Astrocyte (in vitro differentiated cells and primary cell): ENCODE data around the gene BEST1. TPM values are rescaled to one million over a fixed set of nuclear protein-coding genes. Genes with fewer than 3 reads are reported as not detected.

Experiments
- DNase-seq: peaks from one replicate; pipeline ENCODE4 v3.0.0-alpha.2; 2010; ENCODE audit warnings: low read depth
- FAIRE-seq: peaks from 2 replicates; lab custom pipeline; 2011; peaks lifted over from hg19 to GRCh38; lab: Jason Lieb, UNC
- H2AFZ ChIP-seq: 2 replicates; pipeline ENCODE4 v1.6.0; 2012; ENCODE audit warnings: low read depth, low read length, inconsistent platforms
- H3K27ac ChIP-seq: 2 replicates; pipeline ENCODE4 v1.5.1; 2011; ENCODE audit warnings: low read depth, low read length, inconsistent platforms
- H3K27me3 ChIP-seq: 2 replicates; pipeline ENCODE4 v1.6.0; 2011; ENCODE audit warnings: low read length, inconsistent platforms; ENCODE audit not compliant: insufficient read depth
- H3K36me3 ChIP-seq: 2 replicates; pipeline ENCODE4 v1.5.1; 2011; ENCODE audit warnings: low read length, inconsistent platforms; ENCODE audit not compliant: insufficient read depth
- H3K4me1 ChIP-seq: 2 replicates; pipeline ENCODE4 v1.5.1; 2011; ENCODE audit warnings: low read length, inconsistent platforms; ENCODE audit not compliant: insufficient read depth
- H3K4me2 ChIP-seq: 2 replicates; pipeline ENCODE4 v1.6.0; 2012; ENCODE audit warnings: low read length, inconsistent platforms
- H3K4me3 ChIP-seq: 2 replicates; pipeline ENCODE4 v1.5.1; 2011; ENCODE audit warnings: low read depth, mild to moderate bottlenecking, low read length, inconsistent platforms; ENCODE audit not compliant: insufficient read depth
- H3K79me2 ChIP-seq: 2 replicates; pipeline ENCODE4 v1.6.0; 2012; ENCODE audit warnings: mild to moderate bottlenecking, low read length, inconsistent platforms; ENCODE audit not compliant: insufficient read depth
- H3K9ac ChIP-seq: 2 replicates; pipeline ENCODE4 v1.6.0; 2012; ENCODE audit warnings: mild to moderate bottlenecking, low read length, inconsistent platforms
- H3K9me3 ChIP-seq: 2 replicates; pipeline ENCODE4 v1.5.1; 2012; ENCODE audit warnings: low read depth, mild to moderate bottlenecking, low read length, inconsistent platforms; ENCODE audit not compliant: insufficient read depth
- H4K20me1 ChIP-seq: 2 replicates; pipeline ENCODE4 v1.6.0; 2012; ENCODE audit warnings: low read length, inconsistent platforms; ENCODE audit not compliant: insufficient read depth
- H3K27ac Mint-ChIP-seq: one replicate; pipeline ENCODE4 v1.8.0; 2021; ENCODE audit warnings: mild to moderate bottlenecking, mixed read lengths; ENCODE audit not compliant: unreplicated experiment
- H3K27me3 Mint-ChIP-seq: one replicate; pipeline ENCODE4 v1.8.0; 2021; ENCODE audit warnings: low read depth, mixed read lengths; ENCODE audit not compliant: unreplicated experiment
- H3K36me3 Mint-ChIP-seq: one replicate; pipeline ENCODE4 v1.8.0; 2021; ENCODE audit warnings: low read depth, mixed read lengths; ENCODE audit not compliant: unreplicated experiment
- H3K4me1 Mint-ChIP-seq: one replicate; pipeline ENCODE4 v1.8.0; 2021; ENCODE audit warnings: low read depth, mixed read lengths; ENCODE audit not compliant: unreplicated experiment
- H3K4me3 Mint-ChIP-seq: one replicate; pipeline ENCODE4 v1.8.0; 2021; ENCODE audit warnings: mild to moderate bottlenecking, moderate library complexity, mixed read lengths; ENCODE audit not compliant: unreplicated experiment
- H3K9me3 Mint-ChIP-seq: one replicate; pipeline ENCODE4 v1.8.0; 2021; ENCODE audit warnings: mild to moderate bottlenecking, mixed read lengths; ENCODE audit not compliant: unreplicated experiment
- EZH2 ChIP-seq: IDR thresholded peaks from 2 replicates; pipeline ENCODE4 v1.6.1; 2012; ENCODE audit warnings: mild to moderate bottlenecking, low read length, inconsistent platforms; ENCODE audit not compliant: insufficient read depth
- total RNA-seq: library from RNA; stranded (reverse); gene quantifications from 2 replicates; pipeline ENCODE4 v1.2.1, GENCODE V29; 2021
- TF ChIP-seq, protein P1 (sequence below): IDR thresholded peaks from 2 replicates; pipeline ENCODE4 v1.5.1; 2011; ENCODE audit warnings: low read depth, mild to moderate bottlenecking, inconsistent platforms, low read length, moderate library complexity; ENCODE audit not compliant: insufficient read depth

BEST1 gene
- total RNA-seq, 1 donor from 2014 or later = 0.66 TPM

GRCh38 chr11:61935861-61936260 is 14.3 kb upstream of the BEST1 start:
- no peak overlapping the region for H2AFZ ChIP-seq
- H3K79me2 ChIP-seq = no peaks in the 10 kb centered on the region
- FAIRE-seq (no peak), DNase-seq (no peak)
- H3K4me1 ChIP-seq = no peaks in the 10 kb centered on the region
- no peak overlapping the region for H3K4me2 ChIP-seq
- Mint-ChIP-seq H3K27me3 (peaks cover 9% of the 10 kb centered on the region), H3K9me3 (peaks cover 14% of the 10 kb centered on the region), H3K4me3 (no peak overlapping the region), H3K36me3 (no peaks in the 10 kb centered on the region), H3K27ac (no peak overlapping the region), H3K4me1 (no peaks in the 10 kb centered on the region)
- H3K27ac ChIP-seq = no peak overlapping the region
- H3K27me3 ChIP-seq = peaks cover 4% of the 10 kb centered on the region
- no peak for TF ChIP-seq EZH2
- TF ChIP-seq, protein P1, sequence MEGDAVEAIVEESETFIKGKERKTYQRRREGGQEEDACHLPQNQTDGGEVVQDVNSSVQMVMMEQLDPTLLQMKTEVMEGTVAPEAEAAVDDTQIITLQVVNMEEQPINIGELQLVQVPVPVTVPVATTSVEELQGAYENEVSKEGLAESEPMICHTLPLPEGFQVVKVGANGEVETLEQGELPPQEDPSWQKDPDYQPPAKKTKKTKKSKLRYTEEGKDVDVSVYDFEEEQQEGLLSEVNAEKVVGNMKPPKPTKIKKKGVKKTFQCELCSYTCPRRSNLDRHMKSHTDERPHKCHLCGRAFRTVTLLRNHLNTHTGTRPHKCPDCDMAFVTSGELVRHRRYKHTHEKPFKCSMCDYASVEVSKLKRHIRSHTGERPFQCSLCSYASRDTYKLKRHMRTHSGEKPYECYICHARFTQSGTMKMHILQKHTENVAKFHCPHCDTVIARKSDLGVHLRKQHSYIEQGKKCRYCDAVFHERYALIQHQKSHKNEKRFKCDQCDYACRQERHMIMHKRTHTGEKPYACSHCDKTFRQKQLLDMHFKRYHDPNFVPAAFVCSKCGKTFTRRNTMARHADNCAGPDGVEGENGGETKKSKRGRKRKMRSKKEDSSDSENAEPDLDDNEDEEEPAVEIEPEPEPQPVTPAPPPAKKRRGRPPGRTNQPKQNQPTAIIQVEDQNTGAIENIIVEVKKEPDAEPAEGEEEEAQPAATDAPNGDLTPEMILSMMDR = no peak
- H3K4me3 ChIP-seq = no peak overlapping the region
- no peak overlapping the region for H3K9ac ChIP-seq
- no peaks in the 10 kb centered on the region for H3K9me3 ChIP-seq
- no peaks in the 10 kb centered on the region for H4K20me1 ChIP-seq
- H3K36me3 ChIP-seq = no peaks in the 10 kb centered on the region

DNA sequence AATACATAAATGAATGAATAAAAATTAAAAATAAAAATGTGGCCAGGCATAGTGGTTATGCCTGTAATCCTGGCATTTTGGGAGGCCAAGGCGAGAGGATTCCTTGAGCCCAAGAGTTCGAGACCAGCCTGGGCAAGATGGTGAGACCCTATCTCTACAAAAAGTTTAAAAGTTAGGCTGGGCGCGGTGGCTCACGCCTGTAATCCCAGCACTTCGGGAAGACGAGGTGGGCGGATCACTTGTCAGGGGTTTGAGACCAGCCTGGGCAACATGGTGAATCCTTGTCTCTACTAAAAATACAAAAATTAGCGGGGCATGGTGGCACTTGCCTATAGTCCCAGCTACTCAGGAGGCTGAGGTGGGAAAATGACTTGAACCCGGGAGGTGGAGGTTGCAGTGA is 9.7 kb upstream of the BEST1 start:
- no peak overlapping the region for H3K27ac Mint-ChIP-seq
- no peak overlapping the region for H3K9ac ChIP-seq
- no peaks in the 10 kb centered on the region for H4K20me1 ChIP-seq
- H3K9me3 Mint-ChIP-seq = peaks cover 7% of the 10 kb centered on the region
- no peak overlapping the region for H3K4me3 ChIP-seq
- H3K79me2 ChIP-seq = no peaks in the 10 kb centered on the region
- no peaks in the 10 kb centered on the region for H3K27me3 ChIP-seq
- H3K4me2 ChIP-seq = no peak overlapping the region
- H3K36me3 Mint-ChIP-seq = no peaks in the 10 kb centered on the region
- TF ChIP-seq EZH2 = no peak
- TF ChIP-seq, protein P1 = no peak
- H3K9me3 ChIP-seq = no peaks in the 10 kb centered on the region
- DNase-seq = no peak
- no peaks in the 10 kb centered on the region for H3K4me1 Mint-ChIP-seq
- H2AFZ ChIP-seq = no peak overlapping the region
- H3K36me3 ChIP-seq = no peaks in the 10 kb centered on the region
- no peak overlapping the region for H3K27ac ChIP-seq
- no peaks in the 10 kb centered on the region for H3K4me1 ChIP-seq
- H3K4me3 Mint-ChIP-seq = no peak overlapping the region
- FAIRE-seq = no peak
- H3K27me3 Mint-ChIP-seq = peaks cover 16% of the 10 kb centered on the region

DNA sequence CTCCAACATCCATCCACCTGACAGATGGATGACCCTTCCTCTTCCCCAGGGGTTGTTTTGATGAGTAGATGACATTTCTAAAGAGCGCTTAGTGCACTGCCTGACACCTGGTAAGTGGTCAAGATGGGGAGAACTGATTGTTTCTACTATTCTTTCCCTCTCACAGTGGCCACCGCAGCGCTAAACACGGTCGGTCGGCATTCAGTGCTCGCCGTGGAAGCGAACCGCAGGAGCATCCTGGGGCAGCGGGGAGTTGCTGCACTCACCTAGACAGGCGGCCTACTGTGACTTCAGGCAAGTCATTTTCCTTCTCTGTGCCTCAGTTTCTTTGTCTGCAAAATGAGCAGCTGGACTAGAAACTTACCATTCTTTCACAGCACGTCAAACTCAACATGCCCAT is 5.0 kb upstream of the BEST1 start:
- Mint-ChIP-seq H3K4me3 (no peak overlapping the region), H3K36me3 (no peaks in the 10 kb centered on the region), H3K27ac (no peak overlapping the region), H3K27me3 (peaks cover 20% of the 10 kb centered on the region), H3K4me1 (peaks cover 8% of the 10 kb centered on the region), H3K9me3 (no peaks in the 10 kb centered on the region)
- H3K9ac ChIP-seq = no peak overlapping the region
- no peak for TF ChIP-seq EZH2
- TF ChIP-seq, protein P1 = no peak
- no peaks in the 10 kb centered on the region for H3K36me3 ChIP-seq
- H3K4me2 ChIP-seq = no peak overlapping the region
- no peak overlapping the region for H3K27ac ChIP-seq
- H2AFZ ChIP-seq = no peak overlapping the region
- no peak for DNase-seq
- no peak for FAIRE-seq
- H3K9me3 ChIP-seq = no peaks in the 10 kb centered on the region
- H3K4me3 ChIP-seq = no peak overlapping the region
- H3K27me3 ChIP-seq = no peaks in the 10 kb centered on the region
- H3K79me2 ChIP-seq = no peaks in the 10 kb centered on the region
- H3K4me1 ChIP-seq = no peaks in the 10 kb centered on the region
- H4K20me1 ChIP-seq = no peaks in the 10 kb centered on the region
